ENCODE measurements around the gene THSD4. TPM values are rescaled to one million over a fixed set of nuclear protein-coding genes. Genes with fewer than 3 reads are reported as not detected.

Gene THSD4
- total and polyA plus RNA-seq, 9 of the 15 experiments (the other 6 are each of a cell fraction or from before 2014, with no cell fraction given), result 0.04 TPM; not detected in 5

- no peaks in the 10 kb centered on the region for H3K4me1 ChIP-seq (replicated peaks in 1 of 2; ENCODE audit: control insufficient read depth in 2 of 2, insufficient read depth in 2 of 2, low read length in 2 of 2)
- in situ Hi-C loops (cut with MboI), result no loop called here
- H3K9ac ChIP-seq (ENCODE audit: insufficient read depth in 1 of 2, low read depth in 2 of 2, low read length in 2 of 2), result no peak overlapping the region; a peak in 1 of 4 replicates
- H3K4me3 ChIP-seq, result no peak overlapping the region
- ChIA-PET CTCF (ENCODE audit: low intra/inter-chr PET ratio) (no interaction called here), POLR2A (interaction anchor here (0.8 kb wide), 1 partner anchor 45 kb away, joined by 3 read pairs; no protein-coding TSS in a partner anchor)
- no peak for DNase-seq (ENCODE audit: extremely low read depth in 1 of 4, low spot score in 3 of 4)
- no peak overlapping the region for H3K4me2 ChIP-seq (ENCODE audit: insufficient read depth, low read length)
- H3K27ac ChIP-seq (ENCODE audit: extremely low read depth, low read depth, low read length), result no peak overlapping the region
- ATAC-seq, result no peak
- H3K27me3 ChIP-seq (ENCODE audit: control insufficient read depth in 2 of 2, insufficient read depth in 2 of 2, low read length in 2 of 2), result peaks cover 26 to 68% of the 10 kb centered on the region in 2 experiments; a peak in 4 of 5 replicates
- H3K36me3 ChIP-seq (ENCODE audit: control insufficient read depth, insufficient read depth, low read length), result no peaks in the 10 kb centered on the region
- FAIRE-seq, result no peak
- 5% methylated on average over 8 of the region's 9 CpGs for WGBS (ENCODE audit: insufficient coverage, low coverage, missing lambda C conversion rate)
- H4K20me1 ChIP-seq (replicated peaks; ENCODE audit: control insufficient read depth, insufficient read depth, low read length), result peaks cover 4% of the 10 kb centered on the region
- no peaks in the 10 kb centered on the region for H3K79me2 ChIP-seq (ENCODE audit: control insufficient read depth, insufficient read depth, low read length)
- no peaks in the 10 kb centered on the region for H3K9me1 ChIP-seq (ENCODE audit: control insufficient read depth, insufficient read depth, low read length)
- H2AFZ ChIP-seq (ENCODE audit: low read depth, low read length), result no peak overlapping the region
- BruUV-seq (replicated peaks), result no TSS peak
- intact Hi-C loops (cut with micrococcal nuclease), result no loop called here
- no peaks in the 10 kb centered on the region for H3K9me3 ChIP-seq (replicated peaks; ENCODE audit: control insufficient read depth, insufficient read depth, low read depth, low read length)
- TF ChIP-seq ZNF174 (CRISPR knock-in tag; IDR thresholded peaks at IDR 0.05) (no peak), ZFP30 (CRISPR knock-in tag; IDR thresholded peaks at IDR 0.05; ENCODE audit: borderline replicate concordance) (no peak), XRCC3 (IDR thresholded peaks at IDR 0.05) (no peak), REST (IDR thresholded peaks at IDR 0.05; ENCODE audit: borderline replicate concordance) (no peak), REST (CRISPR knock-in tag; IDR thresholded peaks at IDR 0.05; ENCODE audit: low read depth) (no peak), SNRNP70 (optimal IDR thresholded peaks at IDR 0.05; ENCODE audit: low read depth, low read length) (no peak), RBM14 (IDR thresholded peaks at IDR 0.05; ENCODE audit: borderline replicate concordance, insufficient read depth, low read depth, low read length) (no peak)
- TF ChIP-seq, protein P1, sequence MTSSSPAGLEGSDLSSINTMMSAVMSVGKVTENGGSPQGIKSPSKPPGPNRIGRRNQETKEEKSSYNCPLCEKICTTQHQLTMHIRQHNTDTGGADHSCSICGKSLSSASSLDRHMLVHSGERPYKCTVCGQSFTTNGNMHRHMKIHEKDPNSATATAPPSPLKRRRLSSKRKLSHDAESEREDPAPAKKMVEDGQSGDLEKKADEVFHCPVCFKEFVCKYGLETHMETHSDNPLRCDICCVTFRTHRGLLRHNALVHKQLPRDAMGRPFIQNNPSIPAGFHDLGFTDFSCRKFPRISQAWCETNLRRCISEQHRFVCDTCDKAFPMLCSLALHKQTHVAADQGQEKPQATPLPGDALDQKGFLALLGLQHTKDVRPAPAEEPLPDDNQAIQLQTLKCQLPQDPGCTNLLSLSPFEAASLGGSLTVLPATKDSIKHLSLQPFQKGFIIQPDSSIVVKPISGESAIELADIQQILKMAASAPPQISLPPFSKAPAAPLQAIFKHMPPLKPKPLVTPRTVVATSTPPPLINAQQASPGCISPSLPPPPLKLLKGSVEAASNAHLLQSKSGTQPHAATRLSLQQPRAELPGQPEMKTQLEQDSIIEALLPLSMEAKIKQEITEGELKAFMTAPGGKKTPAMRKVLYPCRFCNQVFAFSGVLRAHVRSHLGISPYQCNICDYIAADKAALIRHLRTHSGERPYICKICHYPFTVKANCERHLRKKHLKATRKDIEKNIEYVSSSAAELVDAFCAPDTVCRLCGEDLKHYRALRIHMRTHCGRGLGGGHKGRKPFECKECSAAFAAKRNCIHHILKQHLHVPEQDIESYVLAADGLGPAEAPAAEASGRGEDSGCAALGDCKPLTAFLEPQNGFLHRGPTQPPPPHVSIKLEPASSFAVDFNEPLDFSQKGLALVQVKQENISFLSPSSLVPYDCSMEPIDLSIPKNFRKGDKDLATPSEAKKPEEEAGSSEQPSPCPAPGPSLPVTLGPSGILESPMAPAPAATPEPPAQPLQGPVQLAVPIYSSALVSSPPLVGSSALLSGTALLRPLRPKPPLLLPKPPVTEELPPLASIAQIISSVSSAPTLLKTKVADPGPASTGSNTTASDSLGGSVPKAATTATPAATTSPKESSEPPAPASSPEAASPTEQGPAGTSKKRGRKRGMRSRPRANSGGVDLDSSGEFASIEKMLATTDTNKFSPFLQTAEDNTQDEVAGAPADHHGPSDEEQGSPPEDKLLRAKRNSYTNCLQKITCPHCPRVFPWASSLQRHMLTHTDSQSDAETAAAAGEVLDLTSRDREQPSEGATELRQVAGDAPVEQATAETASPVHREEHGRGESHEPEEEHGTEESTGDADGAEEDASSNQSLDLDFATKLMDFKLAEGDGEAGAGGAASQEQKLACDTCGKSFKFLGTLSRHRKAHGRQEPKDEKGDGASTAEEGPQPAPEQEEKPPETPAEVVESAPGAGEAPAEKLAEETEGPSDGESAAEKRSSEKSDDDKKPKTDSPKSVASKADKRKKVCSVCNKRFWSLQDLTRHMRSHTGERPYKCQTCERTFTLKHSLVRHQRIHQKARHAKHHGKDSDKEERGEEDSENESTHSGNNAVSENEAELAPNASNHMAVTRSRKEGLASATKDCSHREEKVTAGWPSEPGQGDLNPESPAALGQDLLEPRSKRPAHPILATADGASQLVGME (CRISPR knock-in tag; IDR thresholded peaks at IDR 0.05), result no peak
Measured at GRCh38 chr15:71813723-71814470, 698.6 kb downstream of the THSD4 start.
